ENCODE measurements around the gene ZG16. TPM values are rescaled to one million over a fixed set of nuclear protein-coding genes. Genes with fewer than 3 reads are reported as not detected.
"Not testable (repeated sequence)": the region's sequence is repeated elsewhere in the genome, so short reads cannot be mapped to it uniquely, and the experiment has no call there.

ZG16 gene
- polyA plus RNA-seq, 1 experiment = not detected

DNA sequence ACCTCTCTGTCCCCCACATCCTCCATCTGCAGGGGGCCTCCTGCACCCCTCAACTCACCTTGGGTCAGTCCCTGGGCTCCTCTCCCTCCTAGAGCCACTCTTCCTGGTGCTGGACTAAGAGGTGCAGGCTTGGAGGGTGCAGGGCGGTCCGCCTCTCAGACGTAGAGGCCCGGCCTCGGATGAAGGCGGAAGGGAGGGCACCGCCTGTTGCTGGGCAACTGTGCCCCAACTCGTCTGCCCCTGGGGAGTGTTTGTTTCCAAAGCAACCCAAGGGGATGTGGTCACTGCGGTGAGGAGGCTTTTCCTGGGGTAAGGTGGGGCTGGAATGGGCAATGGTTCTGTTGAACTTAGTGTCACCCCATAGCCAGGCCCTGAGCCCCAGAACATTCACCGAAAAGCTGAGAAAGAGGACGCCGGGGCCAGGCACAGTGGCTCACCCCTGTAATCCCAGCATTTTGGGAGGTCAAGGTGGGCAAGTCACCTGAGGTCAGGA is 32.2 kb upstream of the ZG16 start, which contains the start of gene C16orf54:
Gene C16orf54 (minus strand): TSS at position 138 of the 493 bp plus-strand sequence. CDS start 1,039 bp downstream, outside the sequence.
- POLR2A ChIA-PET = no interaction called here
- DNase-seq (ENCODE audit: low read depth) = no peak

GRCh38 chr16:29746518-29746917 is 31.5 kb upstream of the ZG16 start:
- DNase-seq (ENCODE audit: low read depth); H3K36me3 ChIP-seq (ENCODE audit: control insufficient read depth, insufficient read depth, low read length); POLR2A ChIA-PET; H3K27me3 ChIP-seq (ENCODE audit: control insufficient read depth, insufficient read depth, low read length); H3K4me3 ChIP-seq (ENCODE audit: low read depth, low read length): not testable (repeated sequence)
- CTCF ChIA-PET = interaction anchor here (1.1 kb wide), 1 partner anchor 17 kb away, joined by 3 read pairs; no protein-coding TSS in a partner anchor

More for the DNA sequence above, 32.2 kb upstream of the ZG16 start, which contains the start of gene C16orf54:
- Histone ChIP-seq H3K27me3 (ENCODE audit: control insufficient read depth, insufficient read depth, low read length) (0 out of 2 replicates have a peak, but pooled peaks cover 4% of the 10 kb centered on the region), H3K4me3 (ENCODE audit: low read depth, low read length) (no peak within 1 kb of the TSS), H3K36me3 (ENCODE audit: control insufficient read depth, insufficient read depth, low read length) (no peaks in the 10 kb centered on the region)
- CTCF ChIA-PET = interaction anchor here (1.1 kb wide), 1 partner anchor 16 kb away, joined by 3 read pairs; no protein-coding TSS in a partner anchor
- TF ChIP-seq CTCF (IDR thresholded peaks at IDR 0.05; ENCODE audit: insufficient read depth, low read depth, low read length) = no peak

- no peak overlapping the region for H3K4me3 ChIP-seq (ENCODE audit: low read depth, low read length)
Measured at GRCh38 chr16:29747947-29748759, 29.9 kb upstream of the ZG16 start.

DNA sequence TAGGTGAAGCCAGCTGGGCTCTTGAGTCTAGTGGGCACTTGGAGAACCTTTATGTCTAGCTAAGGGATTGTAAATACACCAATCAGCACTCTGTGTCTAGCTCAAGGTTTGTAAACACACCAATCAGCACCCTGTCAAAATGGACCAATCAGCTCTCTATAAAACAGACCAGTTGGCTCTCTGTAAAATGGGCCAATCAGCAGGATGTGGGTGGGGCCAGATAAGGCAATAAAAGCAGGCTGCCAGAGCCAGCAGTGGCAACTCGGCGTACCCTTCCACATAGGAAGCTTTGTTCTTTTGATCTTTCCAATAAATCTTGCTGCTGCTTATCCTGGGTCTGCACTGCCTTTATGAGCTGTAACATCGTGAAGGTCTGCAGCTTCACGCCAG is 29.3 kb upstream of the ZG16 start:
- H3K36me3 ChIP-seq (ENCODE audit: control insufficient read depth, insufficient read depth, low read length); H3K27me3 ChIP-seq (ENCODE audit: control insufficient read depth, insufficient read depth, low read length); POLR2A ChIA-PET; DNase-seq (ENCODE audit: low read depth); H3K4me3 ChIP-seq (ENCODE audit: low read depth, low read length): not testable (repeated sequence)
- CTCF ChIA-PET = interaction anchor here (1.3 to 2.1 kb wide), 2 partner anchors 8 to 19 kb away, joined by 5 read pairs; no protein-coding TSS in a partner anchor

More at GRCh38 chr16:29747947-29748759, 29.9 kb upstream of the ZG16 start:
- CTCF ChIA-PET = interaction anchor here (1.3 to 2.1 kb wide), 2 partner anchors 9 to 19 kb away, joined by 5 read pairs; no protein-coding TSS in a partner anchor
- no peak for TF ChIP-seq CTCF (IDR thresholded peaks at IDR 0.05; ENCODE audit: insufficient read depth, low read depth, low read length)
- peaks cover 4% of the 10 kb centered on the region; the same call in 1 of the 2 replicates for H3K27me3 ChIP-seq (ENCODE audit: control insufficient read depth, insufficient read depth, low read length)
- POLR2A ChIA-PET = no interaction called here
- no peak for DNase-seq (ENCODE audit: low read depth)
- H3K36me3 ChIP-seq (ENCODE audit: control insufficient read depth, insufficient read depth, low read length) = no peaks in the 10 kb centered on the region

DNA sequence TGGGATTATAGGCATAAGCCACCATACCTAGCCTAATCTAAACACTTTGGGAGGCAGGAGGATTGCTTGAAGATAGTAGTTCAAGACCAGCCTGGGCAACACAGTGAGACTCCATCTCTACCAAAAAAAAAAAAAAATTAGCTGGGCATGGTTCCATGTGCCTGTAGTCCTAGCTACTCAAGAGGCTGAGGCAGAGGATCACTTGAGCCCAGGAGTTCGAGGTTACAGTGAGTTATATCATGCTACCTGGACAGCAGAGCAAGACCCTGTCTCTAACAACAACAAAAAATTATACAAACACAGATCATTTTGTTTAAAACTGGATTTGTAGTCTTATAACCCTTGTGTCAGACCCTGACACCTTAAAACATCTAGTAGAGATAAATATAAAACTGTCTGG is 24.5 kb upstream of the ZG16 start:
- no peaks in the 10 kb centered on the region for H3K36me3 ChIP-seq (ENCODE audit: control insufficient read depth, insufficient read depth, low read length)
- TF ChIP-seq CTCF (IDR thresholded peaks at IDR 0.05; ENCODE audit: insufficient read depth, low read depth, low read length) = no peak
- H3K4me3 ChIP-seq (ENCODE audit: low read depth, low read length) = no peak overlapping the region
- H3K27me3 ChIP-seq (ENCODE audit: control insufficient read depth, insufficient read depth, low read length) = no peaks in the 10 kb centered on the region; the same call in 1 of the 2 replicates
- ChIA-PET CTCF (interaction anchor here (1.6 kb wide), 1 partner anchor 24 kb away, joined by 4 read pairs; no protein-coding TSS in a partner anchor), POLR2A (no interaction called here)
- no peak for DNase-seq (ENCODE audit: low read depth)

- H3K36me3 ChIP-seq (ENCODE audit: control insufficient read depth, insufficient read depth, low read length) = no peaks in the 10 kb centered on the region
- ChIA-PET CTCF (interaction anchor here (0.6 to 2.1 kb wide), 4 partner anchors 9 to 317 kb away, joined by 3 to 5 read pairs (median 4); no protein-coding TSS in a partner anchor), POLR2A (no interaction called here)
- no peak for DNase-seq (ENCODE audit: low read depth)
- no peak for TF ChIP-seq CTCF (IDR thresholded peaks at IDR 0.05; ENCODE audit: insufficient read depth, low read depth, low read length)
- no peak overlapping the region for H3K4me3 ChIP-seq (ENCODE audit: low read depth, low read length)
- no peaks in the 10 kb centered on the region; the same call in 1 of the 2 replicates for H3K27me3 ChIP-seq (ENCODE audit: control insufficient read depth, insufficient read depth, low read length)
Measured at GRCh38 chr16:29756654-29757053, 21.4 kb upstream of the ZG16 start.

- H3K27me3 ChIP-seq (ENCODE audit: control insufficient read depth, insufficient read depth, low read length); POLR2A ChIA-PET; DNase-seq (ENCODE audit: low read depth); H3K36me3 ChIP-seq (ENCODE audit: control insufficient read depth, insufficient read depth, low read length); H3K4me3 ChIP-seq (ENCODE audit: low read depth, low read length): not testable (repeated sequence)
- CTCF ChIA-PET = interaction anchor here (0.6 to 2.1 kb wide), 5 partner anchors 9 to 316 kb away, joined by 3 to 5 read pairs (median 4); no protein-coding TSS in a partner anchor
Measured at GRCh38 chr16:29757086-29757485, 21.0 kb upstream of the ZG16 start.

Measured in BJ (cell line).